GM19463 (cell line): ENCODE measurements around the gene SAG.

ENCODE experiments used
- ATAC-seq: cut with Tn5 transposase; IDR thresholded peaks from one replicate; pipeline ENCODE4 v1.9.1; 2021; ENCODE audit warnings: mild to moderate bottlenecking, moderate library complexity; ENCODE audit not compliant: unreplicated experiment

SAG gene

DNA sequence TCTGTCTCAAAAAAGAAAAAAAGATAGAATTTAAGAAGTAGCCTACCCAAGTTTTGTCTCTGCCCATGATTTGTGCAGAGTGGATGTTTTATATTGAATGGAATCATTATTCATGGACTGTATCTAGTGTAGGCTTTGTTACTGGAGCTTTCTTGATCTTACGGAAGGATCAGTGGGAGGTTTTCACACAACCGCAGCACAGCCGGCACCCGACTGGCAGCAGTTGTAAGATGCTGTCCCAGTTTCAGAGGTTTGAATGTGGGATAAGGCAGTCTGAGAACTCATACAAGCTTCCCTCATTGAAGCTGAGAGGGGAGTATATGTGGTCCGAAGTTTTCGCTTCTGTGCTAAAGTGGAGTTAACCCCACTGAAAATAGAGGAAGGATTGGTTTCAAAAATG is 19.7 kb upstream of the SAG start:
- ATAC-seq: no peak

DNA sequence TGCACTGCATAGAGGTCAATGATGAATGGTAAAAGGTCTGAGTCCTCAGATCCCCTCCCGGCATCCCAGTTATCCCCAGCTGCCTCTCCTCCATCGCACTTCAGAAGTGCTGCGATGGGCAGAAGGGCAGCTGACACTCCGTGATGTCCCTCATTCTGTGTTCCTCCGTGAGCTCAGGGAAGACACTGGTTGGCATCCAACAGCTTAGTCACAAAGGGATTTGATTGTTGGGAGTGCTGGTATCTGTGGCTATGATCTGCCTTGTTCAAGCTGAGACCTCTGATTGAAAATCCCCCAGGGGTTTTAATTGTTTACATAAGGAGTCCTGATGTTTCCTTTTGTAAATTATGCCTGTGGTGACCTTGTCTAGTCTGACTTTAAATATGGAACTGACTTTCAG is 19.0 kb upstream of the SAG start:
- ATAC-seq: no peak

DNA sequence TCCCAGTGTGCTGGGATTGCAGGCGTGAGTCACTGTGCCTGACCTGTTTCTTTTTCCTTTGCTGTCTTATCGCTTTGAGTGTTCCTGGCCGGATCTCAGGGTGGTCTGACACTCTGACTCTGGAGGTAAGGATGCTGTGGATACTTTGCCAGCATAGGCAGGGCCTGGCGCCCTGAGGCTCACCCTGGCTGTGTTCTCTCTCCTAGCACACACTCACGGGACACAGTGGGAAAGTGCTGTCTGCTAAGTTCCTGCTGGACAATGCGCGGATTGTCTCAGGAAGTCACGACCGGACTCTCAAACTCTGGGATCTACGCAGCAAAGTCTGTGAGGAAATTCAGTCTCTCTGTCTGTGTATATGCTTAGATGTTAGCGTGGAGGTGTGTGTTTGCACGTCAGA is 18.0 kb upstream of the SAG start:
- no peak for ATAC-seq

- ATAC-seq: no peak
Measured at GRCh38 chr2:233290051-233290845, 17.4 kb upstream of the SAG start.

GRCh38 chr2:233295891-233296290 is 11.7 kb upstream of the SAG start:
- ATAC-seq: no peak

GRCh38 chr2:233297076-233297475 is 10.5 kb upstream of the SAG start:
- ATAC-seq: no peak

- ATAC-seq: no peak
Measured at GRCh38 chr2:233300401-233300800, 7.2 kb upstream of the SAG start.

- no peak for ATAC-seq
Measured at GRCh38 chr2:233301248-233301647, 6.4 kb upstream of the SAG start.

DNA sequence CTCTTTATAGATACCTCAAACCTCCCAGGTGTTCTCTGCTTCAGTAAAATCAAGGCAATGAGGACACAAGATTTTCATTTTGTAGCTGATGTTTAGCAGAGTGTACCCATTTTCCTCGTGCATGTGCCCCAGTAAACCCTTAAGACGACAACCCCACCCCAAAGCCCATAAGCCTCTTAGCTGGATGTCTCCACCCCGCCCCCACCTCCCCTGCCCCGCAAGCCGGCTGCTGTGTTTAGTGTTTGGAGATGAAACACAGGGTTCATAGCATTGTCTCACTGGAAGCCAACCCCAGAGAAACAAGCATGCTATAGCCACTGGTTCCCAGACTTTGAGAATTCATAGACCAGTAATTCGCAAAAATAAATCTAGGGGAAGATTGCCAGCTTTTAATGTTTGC is 5.8 kb upstream of the SAG start:
- no peak for ATAC-seq

GRCh38 chr2:233303252-233303651 is 4.4 kb upstream of the SAG start:
- ATAC-seq: no peak

GRCh38 chr2:233311241-233311926 is 3.8 kb downstream of the SAG start:
- no peak for ATAC-seq

DNA sequence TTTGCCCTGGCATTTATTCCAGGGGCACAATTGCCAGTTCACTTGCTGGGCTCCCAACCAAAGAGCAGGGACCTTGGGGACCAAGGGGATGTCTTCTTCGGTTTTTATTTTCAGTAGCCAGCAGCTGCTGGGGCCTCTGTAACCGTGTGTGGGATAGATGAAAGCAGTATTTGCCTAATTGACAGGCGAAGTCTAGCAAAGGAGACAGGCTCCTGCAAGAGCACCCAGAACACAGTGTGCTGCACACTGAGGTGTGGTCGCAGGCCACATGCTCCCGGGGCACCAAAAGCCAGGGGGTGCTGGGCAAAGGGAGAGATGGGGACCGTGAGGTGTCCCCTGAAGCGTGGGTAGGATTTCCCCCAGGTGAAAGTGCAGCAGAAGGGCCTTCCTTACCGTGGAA is 5.3 kb downstream of the SAG start:
- ATAC-seq: no peak

DNA sequence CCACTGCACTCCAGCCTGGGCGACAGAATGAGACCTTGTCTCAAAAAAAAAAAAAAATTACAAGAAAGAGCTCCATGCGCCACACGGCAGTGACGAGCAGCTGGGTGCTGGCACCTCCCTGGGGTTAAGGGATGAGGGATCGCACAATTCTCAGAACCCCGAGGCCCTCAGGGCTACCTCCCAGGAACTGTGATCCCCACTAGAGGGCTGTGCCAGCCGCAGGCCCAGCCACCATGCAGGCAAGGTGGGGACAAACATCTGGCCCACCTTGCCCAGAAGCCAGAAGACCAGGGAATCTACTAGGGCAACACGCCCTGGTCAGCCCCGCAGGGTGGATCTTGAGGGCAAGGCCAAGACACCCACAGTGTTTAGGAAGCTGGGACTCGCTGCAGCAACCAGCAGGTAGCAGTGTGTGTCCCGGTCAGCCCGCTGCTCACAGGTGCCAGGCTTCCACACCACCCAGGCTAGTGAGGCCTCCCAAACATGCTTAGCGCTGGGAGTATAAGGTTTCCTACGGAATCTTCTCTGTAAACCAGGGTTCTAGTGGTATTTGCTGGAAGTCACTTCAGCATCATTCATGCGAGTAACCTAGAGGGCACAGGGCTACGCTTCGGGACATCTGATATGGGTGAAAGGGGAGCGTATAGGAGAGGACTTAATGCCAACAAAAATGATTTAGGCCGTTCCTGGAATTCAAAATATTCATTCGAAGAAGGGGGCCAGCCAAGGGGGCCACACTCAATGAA is 6.7 kb downstream of the SAG start:
- no peak for ATAC-seq

DNA sequence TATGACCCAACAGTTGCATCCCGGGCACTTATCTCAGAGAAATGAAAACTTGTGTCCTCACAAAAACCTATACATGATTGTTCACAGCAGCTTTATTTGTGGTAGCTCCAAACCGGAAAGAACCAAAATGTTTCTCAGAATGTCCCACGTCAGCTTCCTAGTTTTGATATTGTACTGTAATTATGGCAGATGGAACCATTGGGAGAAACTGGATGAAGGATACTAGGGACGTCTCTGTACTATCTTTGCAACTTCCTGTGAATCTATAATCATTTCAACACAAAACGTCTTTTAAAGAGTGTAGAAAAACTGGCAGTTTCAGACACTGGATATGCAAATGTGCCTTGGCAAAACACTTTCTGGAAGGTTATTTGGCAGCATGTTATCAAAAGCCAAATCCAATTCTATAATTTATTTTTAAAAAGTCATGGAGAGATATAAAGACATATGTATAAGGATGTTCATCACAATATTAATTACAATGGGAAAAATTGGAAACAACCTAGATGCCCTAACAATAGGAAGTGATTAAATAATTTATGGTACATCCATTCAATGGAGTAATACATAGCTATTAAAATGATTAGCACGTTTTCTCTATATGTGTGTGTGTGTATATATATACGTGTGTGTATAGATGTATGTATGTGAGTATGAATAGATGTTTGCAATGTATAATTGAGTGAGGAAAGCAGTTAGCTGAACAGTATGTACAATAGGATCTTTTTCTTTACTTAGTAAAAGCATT is 9.8 kb downstream of the SAG start:
- no peak for ATAC-seq

DNA sequence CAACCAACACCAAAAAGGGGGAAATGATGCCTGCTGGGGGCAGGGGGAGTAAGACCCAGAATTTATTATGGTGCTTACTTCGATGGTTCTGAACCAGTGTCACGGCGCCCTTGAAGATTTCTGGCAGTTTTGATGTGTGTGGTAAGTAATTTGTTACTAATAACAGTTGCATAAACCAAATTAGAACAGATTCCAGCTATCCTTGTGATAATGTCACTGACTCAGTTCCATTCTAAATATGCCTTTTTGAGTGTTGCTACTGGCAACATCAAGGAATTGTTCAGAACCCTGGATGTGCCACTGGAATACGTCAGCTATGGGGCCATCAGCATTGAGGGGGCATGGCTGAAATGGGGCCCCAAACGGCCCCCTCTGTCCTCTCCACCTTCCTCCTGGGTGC is 11.6 kb downstream of the SAG start:
- no peak for ATAC-seq

- no peak for ATAC-seq
Measured at GRCh38 chr2:233320470-233320869, 12.9 kb downstream of the SAG start.

GRCh38 chr2:233321166-233321565 is 13.6 kb downstream of the SAG start:
- no peak for ATAC-seq

DNA sequence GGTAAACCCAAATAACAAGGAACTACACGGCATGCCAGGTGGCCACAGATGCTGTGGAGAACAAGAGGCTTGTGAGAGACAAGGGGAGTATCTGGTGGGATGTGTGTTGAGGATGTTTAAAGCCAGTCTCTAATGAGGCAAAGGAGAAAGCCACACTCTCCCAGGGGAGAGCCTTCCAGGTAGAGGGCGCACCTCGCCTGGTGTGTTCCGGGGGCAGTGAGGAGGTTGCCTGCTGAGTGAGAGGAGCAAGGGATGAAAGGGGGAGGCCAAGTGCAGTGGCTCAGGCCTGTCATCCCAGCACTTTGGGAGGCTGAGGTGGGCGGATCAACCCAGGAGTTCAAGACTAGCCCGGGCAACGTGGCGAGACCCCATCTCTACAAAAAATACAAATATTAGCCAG is 16.2 kb downstream of the SAG start:
- no peak for ATAC-seq

GRCh38 chr2:233325256-233325655 is 17.6 kb downstream of the SAG start:
- ATAC-seq: no peak

- ATAC-seq: no peak
Measured at GRCh38 chr2:233325814-233326213, 18.2 kb downstream of the SAG start.

GRCh38 chr2:233326500-233326899 is 18.9 kb downstream of the SAG start:
- ATAC-seq: no peak
